K562 (cell line): Measurements from ENCODE around the gene SRI. TPM values are rescaled to one million over a fixed set of nuclear protein-coding genes. Genes with fewer than 3 reads are reported as not detected.
A peak's percentile ranks its signal among the peaks of the same experiment; 100 is the strongest.

Source experiments
- ETV6 ChIP-seq, 3 experiments: fragments of 150-350 bp in 1 of 3; sonication (generic) in 1 of 3; formaldehyde crosslinking in 1 of 3; IDR thresholded peaks; 2 replicates each; pipeline versions ENCODE4 v1.6.1 to v1.8.0; 2014 to 2022; ENCODE audit warnings: borderline replicate concordance in 2 of 3, low read depth in 2 of 3, antibody characterized with exemption in 1 of 3, low read length in 1 of 3, mild to moderate bottlenecking in 1 of 3, missing genetic modification reagents in 1 of 3
- GATAD2A ChIP-seq: fragments of 450-650 bp; IDR thresholded peaks from 2 replicates; pipeline ENCODE4 v1.6.1; 2017
- L3MBTL2 ChIP-seq: fragments of 450-650 bp; IDR thresholded peaks from 2 replicates; pipeline ENCODE4 v1.6.1; 2016; ENCODE audit warnings: mild to moderate bottlenecking, moderate library complexity
- LEF1 ChIP-seq: fragments of 450-650 bp; IDR thresholded peaks from 2 replicates; pipeline ENCODE4 v1.6.1; 2016; ENCODE audit warnings: mild to moderate bottlenecking
- PHB2 ChIP-seq: fragments of 450-650 bp; IDR thresholded peaks from 2 replicates; pipeline ENCODE4 v1.6.1; 2017; ENCODE audit warnings: low read depth
- PHTF2 ChIP-seq: fragments of 250-450 bp; sonication (Bioruptor Pico); IDR thresholded peaks from 2 replicates; pipeline ENCODE4 v1.5.0; 2021; ENCODE audit warnings: mild to moderate bottlenecking
- RCOR1 ChIP-seq, 2 experiments: IDR thresholded peaks; 2 replicates each; pipeline ENCODE4 v1.6.1; 2012; ENCODE audit warnings: low read depth in 2 of 2, low read length in 2 of 2, borderline replicate concordance in 1 of 2, improper control_type of control experiment in 1 of 2
- SMARCA4 ChIP-seq: fragments of 450-650 bp; IDR thresholded peaks from 2 replicates; pipeline ENCODE4 v1.6.1; 2016
- ZNF175 ChIP-seq: fragments of 200-800 bp; sonication (Bioruptor generic); IDR thresholded peaks from 2 replicates; pipeline ENCODE4 v1.6.1; 2016; ENCODE audit warnings: low read depth, mild to moderate bottlenecking, missing genetic modification characterization, missing compliant biosample characterization
- ZNF316 ChIP-seq: fragments of 450-650 bp; IDR thresholded peaks from 2 replicates; pipeline ENCODE4 v1.6.1; 2016
- ZNF584 ChIP-seq: fragments of 200-800 bp; sonication (Bioruptor generic); IDR thresholded peaks from 2 replicates; pipeline ENCODE4 v1.6.1; 2016; ENCODE audit warnings: low read depth, mild to moderate bottlenecking, missing genetic modification characterization, missing compliant biosample characterization
- ZNF589 ChIP-seq: fragments of 200-800 bp; sonication (Bioruptor generic); IDR thresholded peaks from 2 replicates; pipeline ENCODE4 v1.6.1; 2016; ENCODE audit warnings: low read depth, missing genetic modification characterization, missing compliant biosample characterization
- polyA plus RNA-seq, 8 experiments: library from polyadenylated mRNA; depleted of rRNA in 4 of 8; stranded (reverse) in 5 of 8; unstranded in 3 of 8; fragments of >200 nt; fragmentation: Nextera tagmentation in 2 of 8; fragmentation: Illumina TruSeq in 1 of 8; extraction: Ambion mirVana in 2 of 8; extraction: Trizol in 1 of 8; gene quantifications; 2 replicates each; pipeline versions ENCODE4 v1.2.1 to v1.2.3, GENCODE V29; 2011 to 2014; ENCODE audit warnings: inconsistent platforms in 1 of 8, missing spikeins in 1 of 8
- total RNA-seq, 7 experiments: library from RNA; depleted of rRNA in 6 of 7; stranded (reverse); fragments of >200 nt in 6 of 7; fragmentation: Illumina TruSeq in 2 of 7; extraction: Trizol in 2 of 7; gene quantifications; 2 replicates each; pipeline versions ENCODE4 v1.2.1 to v1.2.3, GENCODE V29; 2011 to 2021; ENCODE audit warnings: low replicate concordance in 1 of 7
- TF ChIP-seq, protein P1 (sequence below): fragments of 450-650 bp; IDR thresholded peaks from 2 replicates; pipeline ENCODE4 v1.6.1; 2017; ENCODE audit warnings: antibody characterized with exemption, mild to moderate bottlenecking
- TF ChIP-seq, protein P2 (sequence below), 2 experiments: fragments of 450-650 bp in 1 of 2; sonication (generic) in 1 of 2; formaldehyde crosslinking in 1 of 2; IDR thresholded peaks; 2 replicates each; pipeline versions ENCODE4 v1.7.1 to v1.9.0; 2016 to 2022; ENCODE audit warnings: inconsistent platforms in 1 of 2, mild to moderate bottlenecking in 1 of 2, missing genetic modification reagents in 1 of 2

The SRI gene
- total and polyA plus RNA-seq, 9 of the 15 experiments (the other 6 are each of a cell fraction or from before 2014, with no cell fraction given), result 56.4 to 158 (median 119) TPM

DNA sequence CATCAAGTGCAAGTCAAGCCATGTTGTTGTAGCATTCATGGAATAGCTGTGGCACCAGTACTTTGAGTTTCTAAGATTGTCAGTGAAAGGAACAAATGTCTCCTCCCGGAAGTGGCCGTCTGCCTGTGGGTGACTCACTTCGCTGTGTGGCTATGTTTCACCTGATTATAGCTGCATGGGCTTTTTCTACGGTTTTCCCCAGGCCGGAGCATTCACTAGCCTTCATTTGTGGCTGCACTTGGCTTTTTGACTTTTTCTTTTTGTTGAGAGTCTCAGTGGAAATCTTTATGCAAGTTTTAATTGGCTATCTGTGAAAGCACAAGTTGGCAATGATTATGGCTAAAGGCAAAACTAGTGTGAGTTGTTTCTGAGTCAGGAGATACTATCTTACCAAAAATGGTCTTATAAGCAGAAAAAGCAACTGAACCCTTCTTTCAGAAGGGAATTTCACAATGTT, 35.0 kb downstream of the SRI start (continued):
- peak; percentile 72 for TF ChIP-seq SMARCA4
- 0 out of 2 replicates have a peak, but pooled peaks have one; percentile 21 for TF ChIP-seq ZNF316
- TF ChIP-seq ZNF584 (CRISPR knock-in tag), result peak; percentile 65; the same call in 1 of the 2 replicates
- peak; percentile 85; the same call in 1 of the 2 replicates for TF ChIP-seq ZNF589 (CRISPR knock-in tag)
- peak; percentile 37; the same call in 1 of the 2 replicates for TF ChIP-seq L3MBTL2
- TF ChIP-seq RCOR1 (IDR thresholded peaks at IDR 0.05; ENCODE audit: borderline replicate concordance in 1 of 2, low read depth in 2 of 2, low read length in 2 of 2), result no peak
- TF ChIP-seq, protein P1, sequence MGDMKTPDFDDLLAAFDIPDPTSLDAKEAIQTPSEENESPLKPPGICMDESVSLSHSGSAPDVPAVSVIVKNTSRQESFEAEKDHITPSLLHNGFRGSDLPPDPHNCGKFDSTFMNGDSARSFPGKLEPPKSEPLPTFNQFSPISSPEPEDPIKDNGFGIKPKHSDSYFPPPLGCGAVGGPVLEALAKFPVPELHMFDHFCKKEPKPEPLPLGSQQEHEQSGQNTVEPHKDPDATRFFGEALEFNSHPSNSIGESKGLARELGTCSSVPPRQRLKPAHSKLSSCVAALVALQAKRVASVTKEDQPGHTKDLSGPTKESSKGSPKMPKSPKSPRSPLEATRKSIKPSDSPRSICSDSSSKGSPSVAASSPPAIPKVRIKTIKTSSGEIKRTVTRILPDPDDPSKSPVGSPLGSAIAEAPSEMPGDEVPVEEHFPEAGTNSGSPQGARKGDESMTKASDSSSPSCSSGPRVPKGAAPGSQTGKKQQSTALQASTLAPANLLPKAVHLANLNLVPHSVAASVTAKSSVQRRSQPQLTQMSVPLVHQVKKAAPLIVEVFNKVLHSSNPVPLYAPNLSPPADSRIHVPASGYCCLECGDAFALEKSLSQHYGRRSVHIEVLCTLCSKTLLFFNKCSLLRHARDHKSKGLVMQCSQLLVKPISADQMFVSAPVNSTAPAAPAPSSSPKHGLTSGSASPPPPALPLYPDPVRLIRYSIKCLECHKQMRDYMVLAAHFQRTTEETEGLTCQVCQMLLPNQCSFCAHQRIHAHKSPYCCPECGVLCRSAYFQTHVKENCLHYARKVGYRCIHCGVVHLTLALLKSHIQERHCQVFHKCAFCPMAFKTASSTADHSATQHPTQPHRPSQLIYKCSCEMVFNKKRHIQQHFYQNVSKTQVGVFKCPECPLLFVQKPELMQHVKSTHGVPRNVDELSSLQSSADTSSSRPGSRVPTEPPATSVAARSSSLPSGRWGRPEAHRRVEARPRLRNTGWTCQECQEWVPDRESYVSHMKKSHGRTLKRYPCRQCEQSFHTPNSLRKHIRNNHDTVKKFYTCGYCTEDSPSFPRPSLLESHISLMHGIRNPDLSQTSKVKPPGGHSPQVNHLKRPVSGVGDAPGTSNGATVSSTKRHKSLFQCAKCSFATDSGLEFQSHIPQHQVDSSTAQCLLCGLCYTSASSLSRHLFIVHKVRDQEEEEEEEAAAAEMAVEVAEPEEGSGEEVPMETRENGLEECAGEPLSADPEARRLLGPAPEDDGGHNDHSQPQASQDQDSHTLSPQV, result peak; percentile 51
- TF ChIP-seq PHB2, result no peak
- peak; percentile 85 for TF ChIP-seq ZNF175 (CRISPR knock-in tag)
- TF ChIP-seq GATAD2A, result no peak
- TF ChIP-seq, protein P2, sequence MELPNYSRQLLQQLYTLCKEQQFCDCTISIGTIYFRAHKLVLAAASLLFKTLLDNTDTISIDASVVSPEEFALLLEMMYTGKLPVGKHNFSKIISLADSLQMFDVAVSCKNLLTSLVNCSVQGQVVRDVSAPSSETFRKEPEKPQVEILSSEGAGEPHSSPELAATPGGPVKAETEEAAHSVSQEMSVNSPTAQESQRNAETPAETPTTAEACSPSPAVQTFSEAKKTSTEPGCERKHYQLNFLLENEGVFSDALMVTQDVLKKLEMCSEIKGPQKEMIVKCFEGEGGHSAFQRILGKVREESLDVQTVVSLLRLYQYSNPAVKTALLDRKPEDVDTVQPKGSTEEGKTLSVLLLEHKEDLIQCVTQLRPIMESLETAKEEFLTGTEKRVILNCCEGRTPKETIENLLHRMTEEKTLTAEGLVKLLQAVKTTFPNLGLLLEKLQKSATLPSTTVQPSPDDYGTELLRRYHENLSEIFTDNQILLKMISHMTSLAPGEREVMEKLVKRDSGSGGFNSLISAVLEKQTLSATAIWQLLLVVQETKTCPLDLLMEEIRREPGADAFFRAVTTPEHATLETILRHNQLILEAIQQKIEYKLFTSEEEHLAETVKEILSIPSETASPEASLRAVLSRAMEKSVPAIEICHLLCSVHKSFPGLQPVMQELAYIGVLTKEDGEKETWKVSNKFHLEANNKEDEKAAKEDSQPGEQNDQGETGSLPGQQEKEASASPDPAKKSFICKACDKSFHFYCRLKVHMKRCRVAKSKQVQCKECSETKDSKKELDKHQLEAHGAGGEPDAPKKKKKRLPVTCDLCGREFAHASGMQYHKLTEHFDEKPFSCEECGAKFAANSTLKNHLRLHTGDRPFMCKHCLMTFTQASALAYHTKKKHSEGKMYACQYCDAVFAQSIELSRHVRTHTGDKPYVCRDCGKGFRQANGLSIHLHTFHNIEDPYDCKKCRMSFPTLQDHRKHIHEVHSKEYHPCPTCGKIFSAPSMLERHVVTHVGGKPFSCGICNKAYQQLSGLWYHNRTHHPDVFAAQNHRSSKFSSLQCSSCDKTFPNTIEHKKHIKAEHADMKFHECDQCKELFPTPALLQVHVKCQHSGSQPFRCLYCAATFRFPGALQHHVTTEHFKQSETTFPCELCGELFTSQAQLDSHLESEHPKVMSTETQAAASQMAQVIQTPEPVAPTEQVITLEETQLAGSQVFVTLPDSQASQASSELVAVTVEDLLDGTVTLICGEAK (IDR thresholded peaks at IDR 0.05), result 0 out of 2 replicates have a peak, but pooled peaks have one; percentile 23
- TF ChIP-seq, protein P2 (CRISPR knock-in tag; IDR thresholded peaks at IDR 0.05), result no peak
- TF ChIP-seq ETV6 (IDR thresholded peaks at IDR 0.05; ENCODE audit: borderline replicate concordance in 1 of 2, low read depth in 2 of 2, low read length in 1 of 2), result no peak
- TF ChIP-seq ETV6 (CRISPR knock-in tag; IDR thresholded peaks at IDR 0.05; ENCODE audit: borderline replicate concordance), result no peak
- 0 out of 2 replicates have a peak, but pooled peaks have one; percentile 39 for TF ChIP-seq LEF1
- TF ChIP-seq PHTF2, result no peak
